ENCODE measurements around the gene TRAT1.
"Not testable (repeated sequence)": the region's sequence is repeated elsewhere in the genome, so short reads cannot be mapped to it uniquely, and the experiment has no call there.

The TRAT1 gene

GRCh38 chr3:108822123-108822897 lies at the start of gene TRAT1:
Gene TRAT1, plus strand, starts transcription at chr3:108822786. Its CDS starts 142 bp downstream, at chr3:108822928.
- no peak for DNase-seq

GRCh38 chr3:108775649-108776048 lies 46.9 kb upstream of the TRAT1 start:
- no peak for DNase-seq

GRCh38 chr3:108779496-108779895 lies 43.1 kb upstream of the TRAT1 start:
- DNase-seq = no peak

GRCh38 chr3:108780235-108780634 lies 42.4 kb upstream of the TRAT1 start:
- no peak for DNase-seq

- DNase-seq = no peak
Observed at GRCh38 chr3:108791473-108791872, 31.1 kb upstream of the TRAT1 start.

- no peak for DNase-seq
Observed at GRCh38 chr3:108804437-108804836, 18.1 kb upstream of the TRAT1 start.

GRCh38 chr3:108804966-108805365 lies 17.6 kb upstream of the TRAT1 start:
- no peak for DNase-seq

- no peak for DNase-seq
Observed at GRCh38 chr3:108806316-108806715, 16.3 kb upstream of the TRAT1 start.

GRCh38 chr3:108818404-108818803 lies 4.2 kb upstream of the TRAT1 start:
- no peak for DNase-seq

GRCh38 chr3:108820586-108820985 lies 2.0 kb upstream of the TRAT1 start:
- DNase-seq = no peak

GRCh38 chr3:108823227-108823626 lies 641 bp downstream of the TRAT1 start:
- DNase-seq = no peak

GRCh38 chr3:108823803-108824202 lies 1.2 kb downstream of the TRAT1 start:
- not testable (repeated sequence) for DNase-seq

- DNase-seq = no peak
Observed at GRCh38 chr3:108826309-108827187, 4.0 kb downstream of the TRAT1 start.

- DNase-seq = no peak
Observed at GRCh38 chr3:108830381-108830780, 7.8 kb downstream of the TRAT1 start.

GRCh38 chr3:108830991-108831614 lies 8.5 kb downstream of the TRAT1 start:
- no peak for DNase-seq

- no peak for DNase-seq
Observed at GRCh38 chr3:108833611-108834010, 11.0 kb downstream of the TRAT1 start.

- no peak for DNase-seq
Observed at GRCh38 chr3:108834551-108834950, 12.0 kb downstream of the TRAT1 start.

GRCh38 chr3:108835101-108835500 lies 12.5 kb downstream of the TRAT1 start:
- no peak for DNase-seq

GRCh38 chr3:108838436-108838835 lies 15.8 kb downstream of the TRAT1 start:
- no peak for DNase-seq

- DNase-seq = no peak
Observed at GRCh38 chr3:108845709-108846293, 23.2 kb downstream of the TRAT1 start.

- DNase-seq = no peak
Observed at GRCh38 chr3:108847187-108847586, 24.6 kb downstream of the TRAT1 start.

GRCh38 chr3:108849075-108849474 lies 26.5 kb downstream of the TRAT1 start:
- DNase-seq = no peak

- DNase-seq = no peak
Observed at GRCh38 chr3:108861401-108861800, 38.8 kb downstream of the TRAT1 start.

All from NCI-H2171 treated with DMSO at 0.1 percent for 48 hours (cell line).